GM18498 (cell line): ENCODE results near the gene CDH2.

Experiments
- ATAC-seq: cut with Tn5 transposase; IDR thresholded peaks from one replicate; pipeline ENCODE4 v1.9.1; 2021; ENCODE audit warnings: mild to moderate bottlenecking, moderate library complexity; ENCODE audit not compliant: unreplicated experiment

CDH2 gene

GRCh38 chr18:28088477-28088876 lies 88.5 kb downstream of the CDH2 start:
- ATAC-seq: no peak

GRCh38 chr18:28086670-28087552 lies 90.0 kb downstream of the CDH2 start:
- no peak for ATAC-seq

GRCh38 chr18:28081516-28081915 lies 95.4 kb downstream of the CDH2 start:
- ATAC-seq: no peak

- ATAC-seq: no peak
Observed at GRCh38 chr18:28080876-28081300, 96.0 kb downstream of the CDH2 start.

- no peak for ATAC-seq
Observed at GRCh38 chr18:28079883-28080282, 97.0 kb downstream of the CDH2 start.

GRCh38 chr18:28078849-28079248 lies 98.1 kb downstream of the CDH2 start:
- no peak for ATAC-seq

- ATAC-seq: no peak
Observed at GRCh38 chr18:28078298-28078697, 98.6 kb downstream of the CDH2 start.

- no peak for ATAC-seq
Observed at GRCh38 chr18:28075501-28075900, 101.4 kb downstream of the CDH2 start.

- no peak for ATAC-seq
Observed at GRCh38 chr18:28074076-28074475, 102.9 kb downstream of the CDH2 start.

GRCh38 chr18:28073658-28074057 lies 103.3 kb downstream of the CDH2 start:
- ATAC-seq: no peak

GRCh38 chr18:28071199-28071598 lies 105.7 kb downstream of the CDH2 start:
- ATAC-seq: no peak

- ATAC-seq: no peak
Observed at GRCh38 chr18:28068207-28068606, 108.7 kb downstream of the CDH2 start.

- no peak for ATAC-seq
Observed at GRCh38 chr18:28067346-28067745, 109.6 kb downstream of the CDH2 start.

- no peak for ATAC-seq
Observed at GRCh38 chr18:28065793-28066186, 111.1 kb downstream of the CDH2 start.

GRCh38 chr18:28065031-28065792 lies 111.7 kb downstream of the CDH2 start:
- no peak for ATAC-seq

GRCh38 chr18:28063926-28064325 lies 113.0 kb downstream of the CDH2 start:
- ATAC-seq: no peak

GRCh38 chr18:28063271-28063761 lies 113.6 kb downstream of the CDH2 start:
- ATAC-seq: no peak

GRCh38 chr18:28062443-28062842 lies 114.5 kb downstream of the CDH2 start:
- no peak for ATAC-seq

- ATAC-seq: no peak
Observed at GRCh38 chr18:28059861-28060260, 117.1 kb downstream of the CDH2 start.

GRCh38 chr18:28050545-28050944 lies 126.4 kb downstream of the CDH2 start:
- ATAC-seq: no peak

- ATAC-seq: no peak
Observed at GRCh38 chr18:28048612-28049011, 128.3 kb downstream of the CDH2 start.

- ATAC-seq: no peak
Observed at GRCh38 chr18:28045880-28046279, 131.1 kb downstream of the CDH2 start.
